Endothelial cell of umbilical vein (primary cell): ENCODE results near the gene TPO. TPM values are rescaled to one million over a fixed set of nuclear protein-coding genes. Genes with fewer than 3 reads are reported as not detected.
"Not testable (repeated sequence)": the region's sequence is repeated elsewhere in the genome, so short reads cannot be mapped to it uniquely, and the experiment has no call there.

ENCODE experiments used
- BruUV-seq: library from RNA; stranded (reverse); fragments of 400-500 nt; replicated peaks from 2 replicates; lab custom pipeline; 2021; lab: Mats Ljungman, UMichigan
- CTCF ChIA-PET: fragments of 300-600, 350-600 bp; sonication (Branson Sonifier 250); formaldehyde crosslinking; loops from one replicate; lab custom pipeline; 2021; ENCODE audit warnings: antibody characterized with exemption, inconsistent platforms; lab: Charles Lee
- POLR2A ChIA-PET: fragments of 300-600, 350-600 bp; sonication (Branson Sonifier 250); formaldehyde crosslinking; loops from one replicate; lab custom pipeline; 2021; ENCODE audit warnings: antibody characterized with exemption, inconsistent platforms; lab: Charles Lee
- DNase-seq: peaks from one replicate; pipeline ENCODE4 v3.0.0-alpha.2; 2011; ENCODE audit warnings: low read depth, low spot score
- FAIRE-seq: peaks from 2 replicates; lab custom pipeline; 2011; peaks lifted over from hg19 to GRCh38; lab: Jason Lieb, UNC
- H2AFZ ChIP-seq: 2 replicates; pipeline ENCODE4 v1.6.0; 2012; ENCODE audit warnings: low read depth, low read length, control low read depth, inconsistent platforms
- H3K27ac ChIP-seq: 2 replicates; pipeline ENCODE4 v1.5.1; 2011; ENCODE audit warnings: low read depth, mild to moderate bottlenecking, control low read depth, low read length, moderate library complexity; ENCODE audit not compliant: insufficient read depth
- H3K27me3 ChIP-seq, 2 experiments: 2 replicates each; pipeline versions ENCODE4 v1.6.0 to v1.6.1; 2011; ENCODE audit warnings: low read length in 2 of 2, mixed read lengths in 1 of 2; ENCODE audit not compliant: control insufficient read depth in 2 of 2, insufficient read depth in 2 of 2
- H3K36me3 ChIP-seq, 2 experiments: 2 replicates in 1 of 2; 3 replicates in 1 of 2; pipeline ENCODE4 v1.5.1; 2011; ENCODE audit warnings: low read length in 2 of 2, mild to moderate bottlenecking in 1 of 2, moderate library complexity in 1 of 2; ENCODE audit not compliant: control insufficient read depth in 2 of 2, insufficient read depth in 2 of 2; ENCODE audit errors: extremely low read depth in 1 of 2
- H3K4me1 ChIP-seq: 3 replicates; pipeline ENCODE4 v1.5.1; 2011; ENCODE audit warnings: mild to moderate bottlenecking, low read length; ENCODE audit not compliant: control insufficient read depth, insufficient read depth; ENCODE audit errors: extremely low read depth
- H3K4me2 ChIP-seq: 2 replicates; pipeline ENCODE4 v1.6.1; 2011; ENCODE audit warnings: low read length, control low read depth, mixed read lengths; ENCODE audit not compliant: insufficient read depth
- H3K4me3 ChIP-seq, 3 experiments: fragments of 200-600 bp in 1 of 3; sonication (generic), shearing (Covaris generic) in 1 of 3; replicated peaks in 1 of 3; 2 replicates each; pipeline ENCODE4 v1.5.1; 2011 to 2016; ENCODE audit warnings: control low read depth in 3 of 3, low read length in 3 of 3, mild to moderate bottlenecking in 2 of 3, inconsistent platforms in 1 of 3, low read depth in 1 of 3, moderate library complexity in 1 of 3; ENCODE audit not compliant: insufficient read depth in 1 of 3
- H3K79me2 ChIP-seq: 2 replicates; pipeline ENCODE4 v1.6.0; 2012; ENCODE audit warnings: low read length, inconsistent platforms; ENCODE audit not compliant: control insufficient read depth, insufficient read depth
- H3K9ac ChIP-seq: replicated peaks from 2 replicates; pipeline ENCODE3; 2011; ENCODE audit warnings: low read length, control low read depth; ENCODE audit not compliant: insufficient read depth; ENCODE audit errors: extremely low read depth
- H3K9me1 ChIP-seq: replicated peaks from 3 replicates; pipeline ENCODE4 v1.6.0; 2011; ENCODE audit warnings: mild to moderate bottlenecking, low read length; ENCODE audit not compliant: control insufficient read depth, insufficient read depth; ENCODE audit errors: extremely low read depth
- H3K9me3 ChIP-seq: replicated peaks from 2 replicates; pipeline ENCODE4 v1.5.1; 2012; ENCODE audit warnings: low read length, inconsistent platforms; ENCODE audit not compliant: control insufficient read depth, insufficient read depth
- H4K20me1 ChIP-seq: replicated peaks from 2 replicates; pipeline ENCODE3; 2011; ENCODE audit warnings: mild to moderate bottlenecking, low read length; ENCODE audit not compliant: control insufficient read depth, insufficient read depth; ENCODE audit errors: extremely low read depth
- EZH2 ChIP-seq: IDR thresholded peaks from 2 replicates; pipeline ENCODE4 v1.6.1; 2012; ENCODE audit warnings: borderline replicate concordance, low read depth, mild to moderate bottlenecking, moderate library complexity, low read length, inconsistent platforms; ENCODE audit not compliant: severe bottlenecking
- FOS ChIP-seq: IDR thresholded peaks from 2 replicates; pipeline ENCODE4 v1.6.1; 2011; ENCODE audit warnings: mild to moderate bottlenecking, low read length, moderate library complexity, borderline replicate concordance; ENCODE audit not compliant: insufficient read depth
- GATA2 ChIP-seq: IDR thresholded peaks from 2 replicates; pipeline ENCODE4 v1.7.0; 2011; ENCODE audit warnings: low read depth, mild to moderate bottlenecking, moderate library complexity, mixed read lengths, low read length; ENCODE audit not compliant: insufficient read length, insufficient read depth
- JUN ChIP-seq: IDR thresholded peaks from 2 replicates; pipeline ENCODE4 v1.6.1; 2011; ENCODE audit warnings: borderline replicate concordance, low read depth; ENCODE audit not compliant: insufficient read length, insufficient read depth
- MYC ChIP-seq: IDR thresholded peaks from one replicate; pipeline ENCODE4 v1.6.1; 2011; ENCODE audit warnings: mild to moderate bottlenecking, low read depth, low read length
- dilution Hi-C: fragments of 300-500 bp; cut with MboI; formaldehyde crosslinking; loops from one replicate; pipeline ENCODE4 v1.15.0; 2019; ENCODE audit warnings: low sequenced_read_pairs; ENCODE audit not compliant: extremely low pct_ligation_motif_present
- intact Hi-C: fragments of 100-400 bp; cut with micrococcal nuclease; formaldehyde crosslinking; loops from one replicate; pipeline ENCODE4 v1.10.0; 2022
- polyA plus RNA-seq, 4 experiments: library from polyadenylated mRNA; depleted of rRNA in 3 of 4; stranded (reverse) in 3 of 4; unstranded in 1 of 4; fragments of >200 nt; gene quantifications; 2 replicates each; pipeline versions ENCODE4 v1.2.1 to v1.2.3, GENCODE V29; 2011 to 2012; ENCODE audit warnings: missing spikeins in 1 of 4
- total RNA-seq: library from RNA; stranded (reverse); gene quantifications from 2 replicates; pipeline ENCODE4 v1.2.3, GENCODE V29; 2021
- TF ChIP-seq, protein P1 (sequence below): IDR thresholded peaks from 2 replicates; pipeline ENCODE4 v1.6.1; 2011; ENCODE audit not compliant: insufficient read depth, insufficient read length

The TPO gene
- total and polyA plus RNA-seq, 2 donors (not counting 3 experiments of a cell fraction or from before 2014, with no cell fraction given) = not detected

DNA sequence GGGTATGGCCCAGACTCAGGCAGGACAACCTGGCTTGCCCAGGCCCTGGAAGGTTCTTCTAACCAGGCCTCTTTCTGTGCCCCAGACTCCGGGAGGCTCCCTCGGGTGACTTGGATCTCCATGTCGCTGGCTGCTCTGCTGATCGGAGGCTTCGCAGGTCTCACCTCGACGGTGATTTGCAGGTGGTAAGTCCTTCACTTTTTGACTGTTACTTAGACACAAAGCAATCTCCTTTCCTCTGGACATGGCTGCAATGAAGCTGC is 103.5 kb downstream of the TPO start:
- ChIA-PET CTCF (interaction anchor here (1.0 kb wide), 1 partner anchor 34 kb away, joined by 4 read pairs; no protein-coding TSS in a partner anchor), POLR2A (no interaction called here)
- Histone ChIP-seq H3K4me1 (no peaks in the 10 kb centered on the region), H3K9ac (no peak overlapping the region), H3K4me2 (no peak overlapping the region), H4K20me1 (no peaks in the 10 kb centered on the region), H3K9me3 (no peaks in the 10 kb centered on the region), H3K4me3 (no peak overlapping the region), H3K79me2 (no peaks in the 10 kb centered on the region), H3K27ac (no peak overlapping the region), H3K9me1 (no peaks in the 10 kb centered on the region), H3K36me3 (no peaks in the 10 kb centered on the region), H2AFZ (no peak overlapping the region), H3K27me3 (no peaks in the 10 kb centered on the region)
- dilution Hi-C loops = no loop called here
- FAIRE-seq (no peak), DNase-seq (no peak)
- TF ChIP-seq JUN (no peak), MYC (no peak), FOS (no peak), EZH2 (no peak), GATA2 (no peak)
- TF ChIP-seq, protein P1, sequence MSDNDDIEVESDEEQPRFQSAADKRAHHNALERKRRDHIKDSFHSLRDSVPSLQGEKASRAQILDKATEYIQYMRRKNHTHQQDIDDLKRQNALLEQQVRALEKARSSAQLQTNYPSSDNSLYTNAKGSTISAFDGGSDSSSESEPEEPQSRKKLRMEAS = no peak
- no TSS peak for BruUV-seq
- intact Hi-C loops = no loop called here

DNA sequence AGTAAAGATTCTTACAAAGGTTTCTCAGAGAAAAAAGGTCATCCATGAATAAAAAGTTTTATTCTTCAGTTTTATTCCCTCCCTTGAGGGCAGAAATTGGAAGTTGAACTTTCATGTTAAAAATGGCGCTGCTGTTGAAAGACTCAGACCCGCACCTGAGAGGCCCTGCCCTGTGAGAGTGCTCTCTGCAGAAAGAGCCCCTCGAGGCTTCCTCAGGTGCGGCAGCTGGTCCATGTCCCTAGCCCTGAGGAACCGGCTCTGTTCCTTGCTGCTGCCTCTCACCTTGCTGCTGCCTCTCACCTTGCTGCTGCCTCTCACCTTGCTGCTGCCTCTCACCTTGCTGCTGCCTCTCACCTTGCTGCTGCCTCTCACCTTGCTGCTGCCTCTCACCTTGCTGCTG is 104.0 kb downstream of the TPO start:
- BruUV-seq, FAIRE-seq, H3K27me3 ChIP-seq, H3K9ac ChIP-seq, H3K4me1 ChIP-seq, H4K20me1 ChIP-seq, H3K9me1 ChIP-seq, H2AFZ ChIP-seq, H3K36me3 ChIP-seq, CTCF ChIA-PET, intact Hi-C loops, DNase-seq, H3K4me2 ChIP-seq, H3K79me2 ChIP-seq, POLR2A ChIA-PET, dilution Hi-C loops, H3K9me3 ChIP-seq, H3K27ac ChIP-seq, H3K4me3 ChIP-seq: not testable (repeated sequence)
